GDM1 (cell line): ENCODE data around the gene ZFAND6.

Experiments used
- DNase-seq: peaks from one replicate; lab custom pipeline; 2025; lab: John Stamatoyannopoulos, UW

The ZFAND6 gene

GRCh38 chr15:80052597-80053304 is 6.7 kb upstream of the ZFAND6 start:
- no peak for DNase-seq

- no peak for DNase-seq
These were observed 3.5 kb upstream of the ZFAND6 start for GRCh38 chr15:80055933-80056332.

GRCh38 chr15:80058044-80058443 is 1.4 kb upstream of the ZFAND6 start:
- DNase-seq = no peak

- peak; percentile 73 for DNase-seq
These were observed 395 bp downstream of the ZFAND6 start for GRCh38 chr15:80059786-80060355.

GRCh38 chr15:80060356-80061006 is 1.0 kb downstream of the ZFAND6 start:
- DNase-seq = no peak

GRCh38 chr15:80061582-80061981 is 2.1 kb downstream of the ZFAND6 start:
- DNase-seq = no peak

- no peak for DNase-seq
These were observed 7.4 kb downstream of the ZFAND6 start for GRCh38 chr15:80066912-80067311.

- DNase-seq = no peak
These were observed 9.1 kb downstream of the ZFAND6 start for GRCh38 chr15:80068578-80068977.

GRCh38 chr15:80070840-80071239 is 11.4 kb downstream of the ZFAND6 start:
- DNase-seq = no peak

- DNase-seq = no peak
These were observed 12.2 kb downstream of the ZFAND6 start for GRCh38 chr15:80071652-80072051.

GRCh38 chr15:80072285-80072994 is 13.0 kb downstream of the ZFAND6 start:
- DNase-seq = peak; percentile 76

- DNase-seq = no peak
These were observed 13.7 kb downstream of the ZFAND6 start for GRCh38 chr15:80073197-80073596.

- no peak for DNase-seq
These were observed 17.1 kb downstream of the ZFAND6 start for GRCh38 chr15:80076321-80077318.

- DNase-seq = peak; percentile 28
These were observed 21.9 kb downstream of the ZFAND6 start for GRCh38 chr15:80081390-80081789.

GRCh38 chr15:80087104-80087503 is 27.6 kb downstream of the ZFAND6 start:
- no peak for DNase-seq

GRCh38 chr15:80090041-80090440 is 30.6 kb downstream of the ZFAND6 start:
- no peak for DNase-seq

GRCh38 chr15:80090879-80091503 is 31.5 kb downstream of the ZFAND6 start:
- DNase-seq = no peak

- DNase-seq = peak; percentile 3
These were observed 34.5 kb downstream of the ZFAND6 start for GRCh38 chr15:80093854-80094418.

- DNase-seq = no peak
These were observed 36.0 kb downstream of the ZFAND6 start for GRCh38 chr15:80095511-80095910.

- DNase-seq = no peak
These were observed 36.5 kb downstream of the ZFAND6 start for GRCh38 chr15:80095969-80096368.

GRCh38 chr15:80098341-80098740 is 38.9 kb downstream of the ZFAND6 start:
- DNase-seq = no peak
